Neural crest cell (in vitro differentiated cells): Measurements from ENCODE around the gene RASGRP3. TPM values are rescaled to one million over a fixed set of nuclear protein-coding genes. Genes with fewer than 3 reads are reported as not detected.

Experiments used
- DNase-seq: peaks from one replicate; pipeline ENCODE4 v3.0.0; 2021; ENCODE audit warnings: low read depth, mixed read lengths, low spot score
- H3K27ac Mint-ChIP-seq: one replicate; pipeline ENCODE4 v1.8.0; 2021; ENCODE audit warnings: mild to moderate bottlenecking, mixed read lengths; ENCODE audit not compliant: unreplicated experiment
- H3K27me3 Mint-ChIP-seq: 2 replicates; pipeline ENCODE4 v1.8.0; 2021; ENCODE audit warnings: low read depth, mild to moderate bottlenecking, mixed read lengths
- H3K36me3 Mint-ChIP-seq: 2 replicates; pipeline ENCODE4 v1.8.0; 2021; ENCODE audit warnings: low read depth, mild to moderate bottlenecking, mixed read lengths
- H3K4me1 Mint-ChIP-seq: 2 replicates; pipeline ENCODE4 v1.8.0; 2021; ENCODE audit warnings: mixed read lengths
- H3K4me3 Mint-ChIP-seq: one replicate; pipeline ENCODE4 v1.8.0; 2021; ENCODE audit warnings: mild to moderate bottlenecking, mixed read lengths
- H3K9me3 Mint-ChIP-seq: 2 replicates; pipeline ENCODE4 v1.8.0; 2021; ENCODE audit warnings: mixed read lengths
- total RNA-seq: library from RNA; stranded (reverse); gene quantifications from 2 replicates; pipeline ENCODE4 v1.2.1, GENCODE V29; 2021
- TF ChIP-seq, protein P1 (sequence below): fragments of 200-600 bp; sonication (generic); conservative IDR thresholded peaks from 2 replicates; pipeline ENCODE4 v1.5.0; 2021; ENCODE audit warnings: antibody characterized with exemption, mild to moderate bottlenecking

The RASGRP3 gene
- total RNA-seq, 1 donor from 2014 or later = 0.07 TPM

GRCh38 chr2:33433279-33434235 is 42.9 kb upstream of the RASGRP3 start:
- no peak overlapping the region for H3K27ac Mint-ChIP-seq
- H3K27me3 Mint-ChIP-seq = no peaks in the 10 kb centered on the region
- H3K9me3 Mint-ChIP-seq = peaks cover 6% of the 10 kb centered on the region
- no peak for DNase-seq
- TF ChIP-seq, protein P1, sequence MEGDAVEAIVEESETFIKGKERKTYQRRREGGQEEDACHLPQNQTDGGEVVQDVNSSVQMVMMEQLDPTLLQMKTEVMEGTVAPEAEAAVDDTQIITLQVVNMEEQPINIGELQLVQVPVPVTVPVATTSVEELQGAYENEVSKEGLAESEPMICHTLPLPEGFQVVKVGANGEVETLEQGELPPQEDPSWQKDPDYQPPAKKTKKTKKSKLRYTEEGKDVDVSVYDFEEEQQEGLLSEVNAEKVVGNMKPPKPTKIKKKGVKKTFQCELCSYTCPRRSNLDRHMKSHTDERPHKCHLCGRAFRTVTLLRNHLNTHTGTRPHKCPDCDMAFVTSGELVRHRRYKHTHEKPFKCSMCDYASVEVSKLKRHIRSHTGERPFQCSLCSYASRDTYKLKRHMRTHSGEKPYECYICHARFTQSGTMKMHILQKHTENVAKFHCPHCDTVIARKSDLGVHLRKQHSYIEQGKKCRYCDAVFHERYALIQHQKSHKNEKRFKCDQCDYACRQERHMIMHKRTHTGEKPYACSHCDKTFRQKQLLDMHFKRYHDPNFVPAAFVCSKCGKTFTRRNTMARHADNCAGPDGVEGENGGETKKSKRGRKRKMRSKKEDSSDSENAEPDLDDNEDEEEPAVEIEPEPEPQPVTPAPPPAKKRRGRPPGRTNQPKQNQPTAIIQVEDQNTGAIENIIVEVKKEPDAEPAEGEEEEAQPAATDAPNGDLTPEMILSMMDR = no peak
- no peak overlapping the region for H3K4me3 Mint-ChIP-seq
- no peaks in the 10 kb centered on the region for H3K36me3 Mint-ChIP-seq
- H3K4me1 Mint-ChIP-seq = peaks cover 10% of the 10 kb centered on the region

DNA sequence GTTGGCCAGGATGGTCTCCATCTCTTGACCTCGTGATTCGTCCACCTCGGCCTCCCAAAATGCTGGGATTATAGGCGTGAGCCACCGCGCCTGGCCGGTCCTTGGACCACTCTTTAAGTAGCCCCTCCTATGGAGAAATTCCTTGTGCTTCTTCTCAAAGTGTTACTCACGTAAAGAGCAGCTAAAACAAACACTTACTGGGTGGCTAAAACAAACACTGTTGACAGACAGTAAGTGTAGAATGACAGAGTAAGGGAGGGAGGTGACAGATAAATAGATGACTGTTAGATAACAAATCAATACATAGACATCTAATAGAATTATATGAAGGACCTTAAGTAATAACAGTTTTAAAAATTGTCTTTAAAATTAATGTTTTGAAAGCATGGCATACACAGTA is 40.9 kb upstream of the RASGRP3 start:
- H3K4me3 Mint-ChIP-seq = no peak overlapping the region
- peaks cover 10% of the 10 kb centered on the region for H3K4me1 Mint-ChIP-seq
- no peak overlapping the region for H3K27ac Mint-ChIP-seq
- TF ChIP-seq, protein P1 = no peak
- H3K27me3 Mint-ChIP-seq = no peaks in the 10 kb centered on the region
- H3K9me3 Mint-ChIP-seq = peaks cover 6% of the 10 kb centered on the region
- H3K36me3 Mint-ChIP-seq = no peaks in the 10 kb centered on the region
- no peak for DNase-seq

DNA sequence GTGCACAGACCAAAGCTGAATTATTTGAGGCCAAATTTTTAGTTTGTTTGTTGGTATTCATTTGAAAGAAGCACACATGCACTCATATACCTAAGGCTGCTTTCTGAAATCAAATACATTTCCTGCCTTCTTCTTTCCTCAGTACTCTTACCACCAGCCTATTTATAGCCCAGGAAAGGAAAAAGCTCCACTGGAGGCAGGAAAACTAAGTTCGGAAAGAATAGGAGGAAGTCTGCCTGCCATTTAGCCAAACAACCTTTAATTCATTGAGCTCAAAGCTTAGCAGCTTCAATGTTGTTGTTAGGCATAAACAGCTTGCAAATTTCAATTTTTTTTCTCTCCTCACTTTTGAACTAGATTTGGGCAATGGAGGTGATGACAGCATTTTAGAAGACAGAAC is 40.4 kb upstream of the RASGRP3 start:
- no peak overlapping the region for H3K4me3 Mint-ChIP-seq

GRCh38 chr2:33437297-33437696 is 39.2 kb upstream of the RASGRP3 start:
- DNase-seq = no peak
- H3K4me1 Mint-ChIP-seq = peaks cover 10% of the 10 kb centered on the region
- H3K4me3 Mint-ChIP-seq = no peak overlapping the region
- H3K27me3 Mint-ChIP-seq = no peaks in the 10 kb centered on the region
- H3K9me3 Mint-ChIP-seq = peaks cover 6% of the 10 kb centered on the region
- H3K36me3 Mint-ChIP-seq = no peaks in the 10 kb centered on the region
- TF ChIP-seq, protein P1 = no peak
- H3K27ac Mint-ChIP-seq = no peak overlapping the region

More for the DNA sequence above, 40.4 kb upstream of the RASGRP3 start:
- Mint-ChIP-seq H3K27ac (no peak overlapping the region), H3K9me3 (peaks cover 6% of the 10 kb centered on the region), H3K4me1 (peaks cover 10% of the 10 kb centered on the region), H3K27me3 (no peaks in the 10 kb centered on the region), H3K36me3 (no peaks in the 10 kb centered on the region)
- TF ChIP-seq, protein P1 = no peak
- DNase-seq = no peak

- Mint-ChIP-seq H3K4me3 (no peak overlapping the region), H3K9me3 (peaks cover 6% of the 10 kb centered on the region), H3K27ac (no peak overlapping the region), H3K4me1 (peaks cover 10% of the 10 kb centered on the region), H3K27me3 (no peaks in the 10 kb centered on the region), H3K36me3 (no peaks in the 10 kb centered on the region)
- no peak for DNase-seq
- TF ChIP-seq, protein P1 = no peak
Observed at GRCh38 chr2:33437815-33438214, 38.6 kb upstream of the RASGRP3 start.
